HG02642 (cell line): ENCODE results near the gene AMHR2.
A peak's percentile ranks its signal among the peaks of the same experiment; 100 is the strongest.
"Not testable (repeated sequence)": the region's sequence is repeated elsewhere in the genome, so short reads cannot be mapped to it uniquely, and the experiment has no call there.

ENCODE experiments used
- ATAC-seq: cut with Tn5 transposase; IDR thresholded peaks from one replicate; pipeline ENCODE4 v1.9.1; 2021; ENCODE audit warnings: mild to moderate bottlenecking; ENCODE audit not compliant: unreplicated experiment, poor library complexity

Gene AMHR2

GRCh38 chr12:53423597-53423996, at the start of gene AMHR2:
Gene AMHR2 (plus strand): TSS chr12:53423855. CDS start chr12:53423935, 80 bp downstream.
- no peak for ATAC-seq

GRCh38 chr12:53374277-53374676, 49.4 kb upstream of the AMHR2 start:
- not testable (repeated sequence) for ATAC-seq

GRCh38 chr12:53376747-53377146, 46.9 kb upstream of the AMHR2 start:
- no peak for ATAC-seq

- no peak for ATAC-seq
These were observed 45.4 kb upstream of the AMHR2 start for GRCh38 chr12:53378222-53378621.

- ATAC-seq = no peak
These were observed 44.8 kb upstream of the AMHR2 start for GRCh38 chr12:53378724-53379388.

GRCh38 chr12:53379389-53380103, 44.1 kb upstream of the AMHR2 start:
- peak; percentile 75 for ATAC-seq

- peak; percentile 56 for ATAC-seq
These were observed 43.4 kb upstream of the AMHR2 start, which contains the start of gene SP1 for GRCh38 chr12:53380104-53380793. Gene SP1 (plus strand): TSS chr12:53380176. CDS start chr12:53380292, 116 bp downstream.

- ATAC-seq = no peak
These were observed 42.6 kb upstream of the AMHR2 start for GRCh38 chr12:53380794-53381730.

GRCh38 chr12:53381731-53382630, 41.7 kb upstream of the AMHR2 start:
- no peak for ATAC-seq

GRCh38 chr12:53383258-53383657, 40.4 kb upstream of the AMHR2 start:
- ATAC-seq = no peak

GRCh38 chr12:53386381-53386780, 37.3 kb upstream of the AMHR2 start:
- ATAC-seq = not testable (repeated sequence)

- no peak for ATAC-seq
These were observed 34.7 kb upstream of the AMHR2 start for GRCh38 chr12:53388932-53389331.

GRCh38 chr12:53389702-53390101, 34.0 kb upstream of the AMHR2 start:
- no peak for ATAC-seq

- ATAC-seq = no peak
These were observed 31.9 kb upstream of the AMHR2 start for GRCh38 chr12:53391724-53392123.

- no peak for ATAC-seq
These were observed 23.8 kb upstream of the AMHR2 start for GRCh38 chr12:53399896-53400295.

GRCh38 chr12:53402351-53402750, 21.3 kb upstream of the AMHR2 start:
- ATAC-seq = not testable (repeated sequence)

GRCh38 chr12:53402871-53403270, 20.8 kb upstream of the AMHR2 start:
- no peak for ATAC-seq

- no peak for ATAC-seq
These were observed 12.7 kb upstream of the AMHR2 start for GRCh38 chr12:53410951-53411350.
